ENCODE data around the gene SSMEM1. TPM values are rescaled to one million over a fixed set of nuclear protein-coding genes. Genes with fewer than 3 reads are reported as not detected.

SSMEM1 gene
- total and polyA plus RNA-seq, 9 of the 15 experiments (the other 6 are each of a cell fraction or from before 2014, with no cell fraction given): 0.10 to 0.28 (median 0.18) TPM; not detected in 4

DNA sequence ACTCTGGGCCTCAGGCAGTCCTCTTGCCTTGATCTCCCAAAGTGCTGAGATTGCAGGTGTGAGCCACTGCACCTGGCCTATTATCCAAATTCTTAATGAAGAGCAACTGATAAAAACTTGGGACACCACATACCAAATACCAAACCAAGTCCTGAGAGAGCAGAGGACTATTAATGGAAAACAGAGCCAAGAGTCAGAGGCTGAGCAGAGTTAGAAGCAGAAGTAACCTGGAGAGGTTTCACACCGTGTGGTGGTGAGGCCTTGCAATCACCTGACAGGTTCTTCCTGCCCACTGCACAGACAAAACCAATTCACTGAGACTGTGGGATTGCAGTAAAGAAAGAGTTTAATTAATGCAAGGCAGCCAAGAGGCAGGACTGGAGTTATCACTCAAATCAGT lies 16.0 kb downstream of the SSMEM1 start (continued):
- TF ChIP-seq, protein P1, sequence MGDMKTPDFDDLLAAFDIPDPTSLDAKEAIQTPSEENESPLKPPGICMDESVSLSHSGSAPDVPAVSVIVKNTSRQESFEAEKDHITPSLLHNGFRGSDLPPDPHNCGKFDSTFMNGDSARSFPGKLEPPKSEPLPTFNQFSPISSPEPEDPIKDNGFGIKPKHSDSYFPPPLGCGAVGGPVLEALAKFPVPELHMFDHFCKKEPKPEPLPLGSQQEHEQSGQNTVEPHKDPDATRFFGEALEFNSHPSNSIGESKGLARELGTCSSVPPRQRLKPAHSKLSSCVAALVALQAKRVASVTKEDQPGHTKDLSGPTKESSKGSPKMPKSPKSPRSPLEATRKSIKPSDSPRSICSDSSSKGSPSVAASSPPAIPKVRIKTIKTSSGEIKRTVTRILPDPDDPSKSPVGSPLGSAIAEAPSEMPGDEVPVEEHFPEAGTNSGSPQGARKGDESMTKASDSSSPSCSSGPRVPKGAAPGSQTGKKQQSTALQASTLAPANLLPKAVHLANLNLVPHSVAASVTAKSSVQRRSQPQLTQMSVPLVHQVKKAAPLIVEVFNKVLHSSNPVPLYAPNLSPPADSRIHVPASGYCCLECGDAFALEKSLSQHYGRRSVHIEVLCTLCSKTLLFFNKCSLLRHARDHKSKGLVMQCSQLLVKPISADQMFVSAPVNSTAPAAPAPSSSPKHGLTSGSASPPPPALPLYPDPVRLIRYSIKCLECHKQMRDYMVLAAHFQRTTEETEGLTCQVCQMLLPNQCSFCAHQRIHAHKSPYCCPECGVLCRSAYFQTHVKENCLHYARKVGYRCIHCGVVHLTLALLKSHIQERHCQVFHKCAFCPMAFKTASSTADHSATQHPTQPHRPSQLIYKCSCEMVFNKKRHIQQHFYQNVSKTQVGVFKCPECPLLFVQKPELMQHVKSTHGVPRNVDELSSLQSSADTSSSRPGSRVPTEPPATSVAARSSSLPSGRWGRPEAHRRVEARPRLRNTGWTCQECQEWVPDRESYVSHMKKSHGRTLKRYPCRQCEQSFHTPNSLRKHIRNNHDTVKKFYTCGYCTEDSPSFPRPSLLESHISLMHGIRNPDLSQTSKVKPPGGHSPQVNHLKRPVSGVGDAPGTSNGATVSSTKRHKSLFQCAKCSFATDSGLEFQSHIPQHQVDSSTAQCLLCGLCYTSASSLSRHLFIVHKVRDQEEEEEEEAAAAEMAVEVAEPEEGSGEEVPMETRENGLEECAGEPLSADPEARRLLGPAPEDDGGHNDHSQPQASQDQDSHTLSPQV (IDR thresholded peaks at IDR 0.05): no peak
- no peak for TF ChIP-seq PURB (CRISPR knock-in tag; IDR thresholded peaks at IDR 0.05; ENCODE audit: low read depth)
- TF ChIP-seq RNF2 (IDR thresholded peaks at IDR 0.05): no peak
- TF ChIP-seq, protein P2, sequence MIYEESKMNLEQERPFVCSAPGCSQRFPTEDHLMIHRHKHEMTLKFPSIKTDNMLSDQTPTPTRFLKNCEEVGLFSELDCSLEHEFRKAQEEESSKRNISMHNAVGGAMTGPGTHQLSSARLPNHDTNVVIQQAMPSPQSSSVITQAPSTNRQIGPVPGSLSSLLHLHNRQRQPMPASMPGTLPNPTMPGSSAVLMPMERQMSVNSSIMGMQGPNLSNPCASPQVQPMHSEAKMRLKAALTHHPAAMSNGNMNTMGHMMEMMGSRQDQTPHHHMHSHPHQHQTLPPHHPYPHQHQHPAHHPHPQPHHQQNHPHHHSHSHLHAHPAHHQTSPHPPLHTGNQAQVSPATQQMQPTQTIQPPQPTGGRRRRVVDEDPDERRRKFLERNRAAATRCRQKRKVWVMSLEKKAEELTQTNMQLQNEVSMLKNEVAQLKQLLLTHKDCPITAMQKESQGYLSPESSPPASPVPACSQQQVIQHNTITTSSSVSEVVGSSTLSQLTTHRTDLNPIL (CRISPR knock-in tag; IDR thresholded peaks at IDR 0.05): no peak
- no peak for TF ChIP-seq STAT6 (CRISPR knock-in tag; IDR thresholded peaks at IDR 0.05)
- TF ChIP-seq KAT8 (IDR thresholded peaks at IDR 0.05; ENCODE audit: low read depth): no peak
- no peak for TF ChIP-seq FOSL1 (tag; conservative IDR thresholded peaks at IDR 0.05)
- TF ChIP-seq ZNF583 (CRISPR knock-in tag; IDR thresholded peaks at IDR 0.05): no peak
- TF ChIP-seq AFF1 (IDR thresholded peaks at IDR 0.05; ENCODE audit: low read depth in 1 of 2, partially characterized antibody in 2 of 2): no peak
- TF ChIP-seq KLF1 (tag; IDR thresholded peaks at IDR 0.05): no peak
